ENCODE data around the gene LRBA.
"Not testable (repeated sequence)": the region's sequence is repeated elsewhere in the genome, so short reads cannot be mapped to it uniquely, and the experiment has no call there.

LRBA gene

DNA sequence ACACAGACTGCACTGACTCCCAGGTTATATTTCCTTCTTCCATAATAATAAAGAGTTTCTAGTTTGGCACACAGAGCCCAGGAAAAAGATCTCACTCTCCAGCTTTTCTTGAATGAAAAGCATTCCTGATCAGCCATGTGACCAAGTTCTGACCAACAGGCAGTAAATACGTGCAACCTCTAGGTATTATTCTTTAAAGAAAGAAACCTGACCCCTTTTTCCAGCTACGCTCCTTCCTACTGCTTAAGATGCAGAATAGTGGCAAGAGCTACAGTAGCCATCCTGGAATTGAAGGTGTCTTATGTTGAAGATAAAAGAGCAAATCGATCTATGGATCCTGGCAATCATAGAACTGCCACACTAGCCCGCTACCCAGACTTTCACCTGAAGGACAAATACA is 76.7 kb downstream of the LRBA start:
- DNase-seq = no peak

GRCh38 chr4:150934022-150934421 is 81.1 kb downstream of the LRBA start:
- DNase-seq = no peak

DNA sequence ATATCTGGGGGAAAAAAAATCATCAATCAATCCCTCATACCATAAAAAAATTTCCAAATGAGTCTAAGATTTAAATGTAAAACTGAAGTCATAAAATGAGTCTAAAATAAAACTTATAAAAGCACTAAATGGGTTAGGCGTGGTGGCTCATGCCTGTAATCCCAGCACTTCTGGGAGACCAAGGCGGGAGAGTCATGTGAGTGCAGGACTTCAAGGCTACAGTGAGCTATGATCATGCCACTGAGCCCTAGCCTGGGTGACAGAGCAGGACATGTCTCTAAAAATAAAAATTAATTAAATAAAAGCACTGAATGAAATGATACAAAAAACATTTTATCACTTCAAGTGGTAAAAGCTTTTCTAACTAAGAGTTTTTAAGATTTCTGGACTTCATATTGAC is 83.3 kb downstream of the LRBA start:
- no peak for DNase-seq

DNA sequence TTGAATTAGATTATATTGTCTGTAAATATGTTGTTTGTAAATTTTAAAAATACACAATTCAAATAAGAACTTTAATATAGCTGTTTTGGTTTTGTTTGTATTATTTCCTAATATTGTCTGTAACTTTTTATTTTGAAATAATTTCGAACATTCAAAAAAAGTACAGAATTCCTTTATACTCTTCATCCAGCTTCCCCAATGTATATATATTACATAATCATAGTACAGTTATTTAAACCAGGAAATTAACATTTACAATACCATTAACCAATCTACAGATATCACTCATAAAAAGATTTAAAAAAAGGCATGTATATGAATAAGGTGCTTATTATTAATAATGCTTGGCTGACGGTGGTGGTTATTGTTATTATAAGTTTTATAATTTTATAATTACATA is 84.1 kb downstream of the LRBA start:
- no peak for DNase-seq

GRCh38 chr4:150923945-150924344 is 91.1 kb downstream of the LRBA start:
- DNase-seq = no peak

GRCh38 chr4:150921486-150921885 is 93.6 kb downstream of the LRBA start:
- DNase-seq = not testable (repeated sequence)

DNA sequence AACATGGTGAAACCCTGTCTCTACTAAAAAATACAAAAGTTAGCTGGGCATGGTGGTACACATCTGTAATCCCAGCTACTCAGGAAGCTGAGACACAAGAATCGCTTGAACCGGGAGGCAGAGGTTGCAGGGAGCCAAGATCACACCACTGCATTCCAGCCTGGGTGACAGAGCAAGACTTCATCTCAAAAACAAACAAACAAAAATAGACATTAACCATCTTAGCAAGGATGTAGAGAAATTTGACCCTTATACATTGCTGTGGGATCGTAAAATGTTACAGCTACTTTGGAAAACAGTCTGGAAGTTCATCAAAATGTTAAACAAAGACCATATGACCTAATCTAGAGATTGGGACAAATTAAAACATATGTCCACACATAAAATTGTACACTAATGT is 96.5 kb downstream of the LRBA start:
- DNase-seq = not testable (repeated sequence)

- DNase-seq = no peak
These were observed 103.8 kb downstream of the LRBA start for GRCh38 chr4:150911326-150911725.

- DNase-seq = no peak
These were observed 106.0 kb downstream of the LRBA start for GRCh38 chr4:150909116-150909515.

DNA sequence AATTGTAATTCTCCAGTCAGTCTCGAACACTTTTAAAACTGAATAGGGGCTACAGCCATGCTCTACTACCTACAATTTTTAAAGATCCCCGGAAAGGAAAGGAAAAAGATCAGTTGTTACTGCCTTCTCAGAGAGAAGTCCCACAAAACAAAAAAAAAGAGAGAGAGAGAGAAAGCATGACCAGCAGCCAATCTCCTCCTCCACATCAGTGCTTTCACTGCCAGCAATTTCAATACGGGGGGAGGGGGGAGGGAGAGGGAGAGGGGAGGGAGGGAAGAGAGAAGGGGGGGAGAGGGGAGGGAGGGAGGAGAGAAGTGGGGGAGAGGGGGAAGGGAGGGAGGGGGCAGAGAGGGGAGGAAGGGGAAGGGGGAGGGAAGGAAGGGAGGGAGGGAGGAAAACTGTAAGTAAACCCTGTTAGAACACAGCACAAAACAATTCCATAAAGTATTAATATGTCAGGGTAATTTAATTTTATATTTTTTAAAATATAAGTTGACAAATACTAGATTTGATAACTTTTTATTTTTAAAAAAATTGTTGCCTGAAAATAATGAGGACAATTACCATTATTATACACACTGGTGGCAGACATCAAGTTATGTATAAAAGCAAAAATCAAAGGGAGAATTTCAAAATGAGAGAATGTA is 108.0 kb downstream of the LRBA start:
- no peak for DNase-seq

DNA sequence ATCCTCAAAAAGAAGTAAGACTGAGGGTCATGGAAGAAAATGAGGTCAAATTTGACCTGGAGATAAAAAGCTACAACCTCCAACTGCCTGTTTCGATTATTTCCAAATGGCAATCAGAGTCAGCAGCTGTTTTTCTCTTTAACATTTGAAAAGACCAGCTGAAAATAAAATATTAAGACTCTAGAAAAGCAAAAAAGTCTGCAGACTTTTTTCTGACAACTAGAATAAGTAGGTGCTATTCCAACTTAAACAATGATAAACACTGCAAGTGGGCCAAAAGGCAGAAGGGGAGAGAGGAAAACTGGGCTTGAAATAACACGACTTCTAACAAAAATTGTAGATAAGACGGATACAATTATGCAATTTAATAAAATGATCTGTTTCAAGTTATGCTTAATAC is 110.4 kb downstream of the LRBA start:
- no peak for DNase-seq

DNA sequence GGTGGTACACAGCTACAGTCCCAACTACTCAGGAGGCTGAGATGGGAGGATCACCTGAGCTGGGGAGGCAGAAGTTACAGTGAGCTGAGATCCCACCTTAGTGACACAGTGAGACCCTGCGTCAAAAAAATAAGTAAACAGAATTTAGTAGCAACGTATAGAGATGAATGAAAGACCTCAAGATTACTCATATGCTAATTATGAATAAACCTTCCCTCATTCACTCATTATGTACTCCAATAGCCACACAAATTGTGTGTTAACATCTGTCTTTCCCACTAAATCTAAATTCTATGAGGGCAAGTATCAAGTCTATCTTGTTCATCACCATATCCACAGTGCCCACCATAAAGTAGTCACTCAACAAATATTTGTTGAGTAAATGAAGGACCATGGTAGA is 111.5 kb downstream of the LRBA start:
- no peak for DNase-seq

DNA sequence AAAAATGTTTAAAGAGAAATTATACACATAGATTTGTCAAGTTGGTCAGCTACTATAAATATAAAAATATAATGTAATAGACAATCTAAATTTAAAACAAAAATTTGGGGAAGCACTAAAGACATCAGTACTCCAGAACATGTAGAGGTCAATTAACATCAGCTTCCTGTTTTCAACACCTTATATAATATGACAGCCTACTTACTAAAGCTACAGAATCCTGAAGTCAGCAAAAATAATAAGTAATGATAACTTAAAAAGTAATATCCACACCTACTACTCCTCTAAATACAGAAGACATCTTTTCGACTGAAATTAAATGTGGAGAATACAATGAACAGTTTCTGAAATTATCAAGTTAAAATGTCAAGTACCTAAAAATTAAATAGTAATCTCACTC is 118.6 kb downstream of the LRBA start:
- no peak for DNase-seq

- no peak for DNase-seq
These were observed 124.8 kb downstream of the LRBA start for GRCh38 chr4:150890246-150890645.

DNA sequence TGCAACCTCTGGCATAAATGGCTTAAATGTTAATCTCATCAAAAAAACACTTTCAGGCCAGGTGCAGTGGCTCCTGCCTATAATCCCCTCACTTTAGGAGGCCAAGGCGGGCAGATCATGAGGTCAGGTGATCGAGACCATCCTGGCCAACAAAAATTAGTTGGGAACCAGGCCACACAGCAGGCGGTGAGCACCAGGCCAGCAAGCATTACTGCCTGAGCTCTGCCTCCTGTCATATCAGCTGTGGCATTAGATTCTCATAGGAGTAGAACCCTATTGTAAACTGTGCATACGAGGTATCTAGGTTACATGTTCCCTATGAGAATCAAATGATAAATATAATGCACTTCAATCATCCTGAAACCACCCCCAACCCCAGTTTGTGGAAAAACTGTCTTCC is 125.8 kb downstream of the LRBA start:
- no peak for DNase-seq

GRCh38 chr4:150888625-150889024 is 126.5 kb downstream of the LRBA start:
- no peak for DNase-seq

- DNase-seq = no peak
These were observed 126.9 kb downstream of the LRBA start for GRCh38 chr4:150888217-150888616.

DNA sequence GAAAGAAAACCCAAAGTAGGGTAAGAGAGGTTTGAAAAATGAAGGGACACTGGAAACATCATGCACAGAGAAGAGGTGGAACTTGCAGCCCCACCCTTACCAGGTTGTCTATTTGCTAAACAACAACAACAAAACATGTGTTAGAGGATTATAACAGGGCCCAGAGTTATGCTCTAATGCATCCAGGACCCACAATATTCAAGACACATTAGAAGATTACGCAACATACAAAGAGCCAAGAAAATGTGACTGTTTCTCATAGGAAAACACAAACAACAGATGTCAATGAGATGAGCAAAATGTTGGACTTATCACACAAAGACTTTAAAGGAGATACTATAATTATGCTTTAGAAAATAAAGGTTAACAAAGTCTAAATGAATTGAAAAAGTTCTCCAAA is 128.5 kb downstream of the LRBA start:
- no peak for DNase-seq

- no peak for DNase-seq
These were observed 130.5 kb downstream of the LRBA start for GRCh38 chr4:150884625-150885024.

DNA sequence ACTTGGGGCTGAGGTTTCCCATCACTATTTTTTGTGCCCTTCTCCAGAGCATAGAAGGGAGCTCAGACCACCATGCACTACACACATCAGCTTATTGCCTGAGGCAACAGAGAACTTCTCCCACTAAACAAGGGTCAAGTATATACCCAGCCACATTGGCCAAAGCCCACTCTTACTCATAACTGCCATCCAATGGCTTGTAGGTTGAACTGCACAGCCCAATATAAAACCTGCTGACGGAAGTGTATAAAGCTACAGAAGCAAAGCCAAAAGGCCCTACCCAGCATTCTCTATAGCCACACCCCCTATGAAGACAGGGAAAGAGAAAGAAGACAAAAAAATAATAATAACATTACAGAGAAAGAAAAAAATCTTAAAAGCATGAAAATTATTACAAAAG is 139.7 kb downstream of the LRBA start:
- DNase-seq = no peak

DNA sequence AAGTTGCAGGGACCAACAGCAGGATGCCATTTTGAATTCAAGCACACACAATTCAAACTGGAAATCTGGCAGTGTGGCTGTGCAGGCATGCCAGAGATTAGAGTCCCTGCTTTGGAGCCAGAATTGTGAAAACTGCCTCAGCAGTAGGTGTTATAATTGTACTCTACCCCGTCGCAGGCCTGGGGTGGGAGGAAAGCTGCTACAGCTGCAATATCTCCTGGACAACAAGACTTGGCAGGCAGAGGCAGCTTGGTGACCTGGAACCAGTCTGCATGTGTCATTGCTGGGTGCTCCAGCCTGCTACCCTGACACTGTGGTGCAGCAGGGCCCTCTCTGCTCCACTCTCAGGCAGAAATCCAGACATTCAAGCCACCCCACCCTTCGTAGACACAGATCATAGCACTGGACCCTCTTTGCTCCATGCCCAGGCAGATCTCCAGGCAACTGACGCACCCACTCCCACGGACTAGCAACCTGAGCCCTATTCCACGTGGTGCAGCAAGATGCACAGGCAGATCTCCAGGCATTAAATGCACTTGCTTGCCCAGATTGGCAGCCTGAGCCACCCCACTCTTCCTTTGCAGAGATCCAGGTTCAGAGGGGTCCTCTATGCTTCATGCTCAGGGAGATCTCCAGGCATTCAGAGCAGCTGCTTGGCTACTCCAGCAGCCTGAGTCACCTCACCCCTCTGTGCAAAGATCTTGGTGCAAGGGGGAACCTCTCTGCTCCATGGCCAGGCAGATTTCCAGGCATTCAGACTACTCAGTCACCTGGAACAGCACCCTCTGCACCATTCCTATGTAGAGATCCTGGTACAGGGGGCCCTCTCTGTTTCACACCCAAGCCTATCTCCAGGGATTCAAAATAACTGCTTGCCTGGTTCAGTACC is 140.5 kb downstream of the LRBA start:
- no peak for DNase-seq

GRCh38 chr4:150867148-150867547 is 147.9 kb downstream of the LRBA start:
- no peak for DNase-seq

DNA sequence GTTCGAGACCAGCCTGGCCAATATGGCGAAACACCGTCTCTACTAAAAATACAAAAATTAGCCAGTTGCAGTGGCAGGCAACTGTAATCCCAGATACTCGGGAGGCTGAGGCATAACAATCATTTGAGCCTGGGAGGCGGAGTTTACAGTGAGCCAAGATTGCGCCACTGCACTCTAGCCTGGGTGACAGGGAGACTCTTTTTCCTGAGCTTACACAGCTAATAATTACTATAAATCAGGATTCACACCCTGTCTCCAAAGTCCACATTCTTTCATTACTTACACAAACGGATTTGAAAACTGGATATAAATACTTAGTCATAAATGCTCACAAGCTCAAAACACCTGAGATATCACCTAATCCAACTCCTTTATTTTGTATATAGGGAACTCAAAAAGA is 151.6 kb downstream of the LRBA start:
- DNase-seq = no peak

DNA sequence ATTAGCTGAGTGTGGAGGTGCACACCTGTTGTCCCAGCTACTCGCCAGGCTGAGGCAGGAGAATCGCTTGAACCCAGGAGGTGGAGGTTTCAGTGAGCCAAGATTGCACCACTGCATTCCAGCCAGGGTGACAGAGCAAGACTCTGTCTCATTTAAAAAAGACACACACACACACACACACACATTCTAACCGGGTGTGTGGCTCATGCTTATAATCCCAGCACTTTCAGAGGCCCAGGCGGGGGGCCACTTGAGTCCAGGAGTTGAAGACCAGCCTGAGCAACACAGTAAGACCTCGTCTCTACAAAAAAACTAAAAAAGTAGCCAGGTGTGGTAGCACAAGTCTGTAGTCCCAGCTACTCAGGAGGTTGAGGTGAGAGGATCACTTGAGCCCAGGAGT is 152.3 kb downstream of the LRBA start:
- no peak for DNase-seq

DNA sequence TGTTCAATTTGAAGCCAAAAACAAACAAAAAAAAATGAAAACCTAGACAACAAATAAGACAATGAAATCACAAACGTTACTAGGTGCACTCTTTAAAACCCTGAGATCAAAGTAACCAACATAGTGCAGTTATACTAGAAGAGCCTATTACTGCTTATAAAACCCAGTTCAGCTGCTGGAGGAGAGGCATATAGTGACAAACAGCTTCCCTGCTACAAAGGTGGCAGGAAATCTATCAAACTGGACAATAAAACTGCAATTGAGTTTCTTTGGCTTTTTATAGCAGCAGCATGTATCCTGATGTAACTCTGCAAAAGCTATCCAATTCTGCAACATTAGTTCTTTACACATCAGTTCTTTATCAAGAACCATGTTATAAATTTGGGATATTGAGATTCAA is 155.6 kb downstream of the LRBA start:
- DNase-seq = no peak
